SK-N-MC (cell line): ENCODE measurements around the gene PRR33.

ENCODE experiments used
- EZH2 ChIP-seq: fragments of 200-600 bp; sonication (generic); IDR thresholded peaks from one replicate; pipeline ENCODE4 v1.6.1; 2017; ENCODE audit warnings: antibody characterized with exemption
- FOXP2 ChIP-seq: optimal IDR thresholded peaks from 2 replicates; pipeline ENCODE3; 2011; ENCODE audit warnings: mild to moderate bottlenecking, moderate library complexity; ENCODE audit not compliant: insufficient read depth; ENCODE audit errors: extremely low read length, control extremely low read depth
- POLR2AphosphoS5 ChIP-seq: IDR thresholded peaks from 2 replicates; pipeline ENCODE4 v1.6.1; 2012; ENCODE audit warnings: mild to moderate bottlenecking, low read depth, low read length, borderline replicate concordance

- TF ChIP-seq EZH2 (no peak), POLR2AphosphoS5 (no peak), FOXP2 (no peak)
Measured at GRCh38 chr11:1851468-1852180, 40.1 kb downstream of the PRR33 start.
